Lung (tissue), 12 donors: ENCODE measurements around the gene DEFB132. TPM values are rescaled to one million over a fixed set of nuclear protein-coding genes. Genes with fewer than 3 reads are reported as not detected.

Source experiments
- ATAC-seq: fragments of 200-7000 bp; cut with Tn5 transposase; one replicate; pipeline ENCODE4 v1.9.1; 2020; ENCODE audit warnings: moderate number of reproducible peaks; ENCODE audit not compliant: insufficient read depth, low FRiP score
- DNase-seq, 3 donors: peaks; one replicate each; pipeline ENCODE4 v3.0.0-alpha.2; 2013 to 2017
- H3K27ac ChIP-seq, 2 donors: one replicate each; pipeline ENCODE4 v1.5.1; 2013; ENCODE audit warnings: mild to moderate bottlenecking in 2 of 2, moderate library complexity in 2 of 2, control low read depth in 1 of 2, inconsistent platforms in 1 of 2, low read depth in 1 of 2, low read length in 1 of 2
- H3K27me3 ChIP-seq, 3 donors: one replicate each; pipeline ENCODE4 v1.5.1; 2013; ENCODE audit warnings: low read length in 2 of 3; ENCODE audit not compliant: control insufficient read depth in 3 of 3, insufficient read depth in 3 of 3
- H3K36me3 ChIP-seq, 4 donors: one replicate each; pipeline ENCODE4 v1.5.1; 2013; ENCODE audit warnings: low read length in 4 of 4, mild to moderate bottlenecking in 1 of 4, moderate library complexity in 1 of 4; ENCODE audit not compliant: control insufficient read depth in 4 of 4, insufficient read depth in 4 of 4
- H3K4me1 ChIP-seq, 5 donors: one replicate each; pipeline ENCODE4 v1.5.1; 2013; ENCODE audit warnings: low read length in 5 of 5, mild to moderate bottlenecking in 2 of 5, moderate library complexity in 1 of 5; ENCODE audit not compliant: control insufficient read depth in 5 of 5, insufficient read depth in 5 of 5
- H3K4me3 ChIP-seq: one replicate; pipeline ENCODE4 v1.5.1; 2013; ENCODE audit warnings: mild to moderate bottlenecking, control low read depth, moderate library complexity
- H3K9ac ChIP-seq, 2 donors: one replicate each; pipeline ENCODE4 v1.5.1; 2013; ENCODE audit warnings: low read length in 2 of 2, control low read depth in 1 of 2; ENCODE audit not compliant: insufficient read depth in 1 of 2
- H3K9me3 ChIP-seq, 4 donors: one replicate each; pipeline ENCODE4 v1.5.1; 2013; ENCODE audit warnings: low read length in 3 of 4, mild to moderate bottlenecking in 1 of 4, moderate library complexity in 1 of 4; ENCODE audit not compliant: control insufficient read depth in 4 of 4, insufficient read depth in 3 of 4
- WGBS, 2 donors: extraction: QIAGEN DNeasy Blood & Tissue Kit; methylation state at CpG; one replicate each; pipeline ENCODE4 v1.1.7; 2013; 5-methylcytosine and 5-hydroxymethylcytosine counted together
- polyA plus RNA-seq, 2 donors: library from polyadenylated mRNA; stranded (reverse); fragments of 200-250 nt; gene quantifications; one replicate each; pipeline ENCODE4 v1.2.1, GENCODE V29; 2013
- total RNA-seq, 2 donors: library from RNA; depleted of rRNA in 1 of 2; stranded (reverse); fragments of >200 nt in 1 of 2; gene quantifications; one replicate each; pipeline ENCODE4 v1.2.1, GENCODE V29; 2014 to 2021
- TF ChIP-seq, protein P1 (sequence below): IDR thresholded peaks from 2 replicates; pipeline ENCODE4 v1.5.1; 2012; ENCODE audit warnings: mild to moderate bottlenecking; ENCODE audit errors: control extremely low read depth, extremely low read depth
- donor health status: control.
- donor health status: control.
- donor health status: Bipolar disorder and iron deficiency.
- donor health status: healthy.
- donor health status: DM: yes; HTN: yes; CAD: no.

DEFB132 gene
- total and polyA plus RNA-seq, 4 donors: not detected

- TF ChIP-seq, protein P1, sequence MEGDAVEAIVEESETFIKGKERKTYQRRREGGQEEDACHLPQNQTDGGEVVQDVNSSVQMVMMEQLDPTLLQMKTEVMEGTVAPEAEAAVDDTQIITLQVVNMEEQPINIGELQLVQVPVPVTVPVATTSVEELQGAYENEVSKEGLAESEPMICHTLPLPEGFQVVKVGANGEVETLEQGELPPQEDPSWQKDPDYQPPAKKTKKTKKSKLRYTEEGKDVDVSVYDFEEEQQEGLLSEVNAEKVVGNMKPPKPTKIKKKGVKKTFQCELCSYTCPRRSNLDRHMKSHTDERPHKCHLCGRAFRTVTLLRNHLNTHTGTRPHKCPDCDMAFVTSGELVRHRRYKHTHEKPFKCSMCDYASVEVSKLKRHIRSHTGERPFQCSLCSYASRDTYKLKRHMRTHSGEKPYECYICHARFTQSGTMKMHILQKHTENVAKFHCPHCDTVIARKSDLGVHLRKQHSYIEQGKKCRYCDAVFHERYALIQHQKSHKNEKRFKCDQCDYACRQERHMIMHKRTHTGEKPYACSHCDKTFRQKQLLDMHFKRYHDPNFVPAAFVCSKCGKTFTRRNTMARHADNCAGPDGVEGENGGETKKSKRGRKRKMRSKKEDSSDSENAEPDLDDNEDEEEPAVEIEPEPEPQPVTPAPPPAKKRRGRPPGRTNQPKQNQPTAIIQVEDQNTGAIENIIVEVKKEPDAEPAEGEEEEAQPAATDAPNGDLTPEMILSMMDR: no peak
- no peaks in the 10 kb centered on the region for H3K27me3 ChIP-seq
- 77 to 83% methylated on average over 3 of the region's 3 CpGs for WGBS, 2 donors
- ATAC-seq (no peak), DNase-seq (peak in 1 of 3 donors; percentile 58)
- no peaks in the 10 kb centered on the region for H3K9me3 ChIP-seq
- peaks cover 0 to 22% (median 14%) of the 10 kb centered on the region in 5 donors for H3K4me1 ChIP-seq
- peaks cover 0 to 2% (median 0%) of the 10 kb centered on the region in 4 donors for H3K36me3 ChIP-seq
- H3K9ac ChIP-seq: peak overlapping the region in 1 of 2 donors; percentile 99
- H3K27ac ChIP-seq: no peak overlapping the region
- H3K4me3 ChIP-seq: no peak overlapping the region
Observed at GRCh38 chr20:288956-289692, 31.6 kb downstream of the DEFB132 start.

DNA sequence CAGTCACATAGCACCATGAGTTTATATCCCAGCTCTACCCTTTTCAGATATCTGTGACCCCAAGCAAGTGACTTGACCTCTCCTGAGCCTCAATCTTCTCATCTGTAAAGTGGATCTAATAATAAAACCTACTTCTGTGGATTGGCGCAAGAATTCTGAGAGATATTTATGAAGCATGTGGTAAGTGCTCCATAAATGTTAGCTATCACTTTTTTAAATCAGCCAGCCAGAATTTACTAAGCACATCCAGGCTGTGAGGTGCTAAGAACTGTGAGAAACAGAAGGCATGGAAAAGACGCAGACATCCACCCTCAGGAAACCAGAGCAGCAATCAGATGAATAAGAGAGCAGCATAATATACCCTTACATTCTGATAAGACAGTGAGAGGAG lies 32.2 kb downstream of the DEFB132 start:
- 37% methylated on average over 2 of the region's 2 CpGs for WGBS, 2 donors
- peak overlapping the region; percentile 69 for H3K4me3 ChIP-seq
- no peaks in the 10 kb centered on the region for H3K9me3 ChIP-seq
- TF ChIP-seq, protein P1: no peak
- H3K27ac ChIP-seq: peak overlapping the region; percentile 55 to 82
- peak overlapping the region; percentile 84 to 99 for H3K9ac ChIP-seq
- peaks cover 0 to 22% (median 14%) of the 10 kb centered on the region in 5 donors for H3K4me1 ChIP-seq
- ATAC-seq (no peak), DNase-seq (no peak)
- H3K36me3 ChIP-seq: peaks cover 0 to 2% (median 0%) of the 10 kb centered on the region in 4 donors
- no peaks in the 10 kb centered on the region for H3K27me3 ChIP-seq

DNA sequence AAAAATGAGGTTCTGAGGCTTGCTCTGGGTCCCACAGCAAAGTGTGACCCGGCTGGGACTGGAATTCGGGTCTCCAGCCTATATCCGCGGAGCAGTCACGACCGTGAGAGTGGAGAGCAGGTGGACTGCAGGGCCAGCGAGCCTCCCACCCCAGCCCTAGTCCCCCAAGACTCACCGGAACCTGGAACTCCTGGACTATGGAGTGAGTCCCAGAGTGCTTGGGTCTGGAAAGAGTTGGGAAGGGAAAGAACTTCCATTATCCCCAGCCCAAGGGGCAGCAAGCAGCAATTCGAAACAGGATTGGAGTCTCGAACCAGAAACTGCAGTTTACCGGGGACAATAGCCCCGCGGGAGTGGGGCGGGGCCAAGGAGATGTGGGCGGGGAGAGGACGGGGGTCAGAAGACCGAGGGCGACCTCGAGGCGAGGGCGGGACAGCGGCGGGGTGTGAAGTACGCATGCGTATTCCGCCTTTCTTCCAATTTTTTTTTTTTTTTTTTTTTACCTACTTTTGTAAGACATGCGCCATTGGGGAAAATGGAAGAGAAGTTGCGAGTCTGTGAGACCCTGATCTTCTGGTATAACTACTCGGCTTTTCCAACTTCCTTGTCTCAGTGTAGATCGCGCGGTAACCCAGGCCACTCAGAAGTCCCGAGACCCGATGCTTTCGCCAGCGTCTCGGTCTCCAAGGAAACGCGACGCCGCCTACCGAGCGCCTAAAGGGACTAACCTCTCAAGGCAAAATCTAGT lies 32.7 kb downstream of the DEFB132 start, which contains the start of gene C20orf96:
TSS of gene C20orf96 (minus strand) at position 667 of the 748 bp plus-strand sequence. CDS start at position 527, 140 bp downstream.
- Histone ChIP-seq H3K4me3 (peak within 1 kb of the TSS; percentile 69), H3K36me3 (no peaks in the 10 kb centered on the region), H3K27ac (peak within 1 kb of the TSS; percentile 62 to 82), H3K27me3 (no peaks in the 10 kb centered on the region), H3K9me3 (no peaks in the 10 kb centered on the region), H3K4me1 (peaks cover 0 to 22% (median 14%) of the 10 kb centered on the region in 5 donors), H3K9ac (peak within 1 kb of the TSS; percentile 84 to 99)
- TF ChIP-seq, protein P1: peak; percentile 2
- DNase-seq (peak; percentile 94 to 98 (median 97)), ATAC-seq (peak; percentile 97)
- 0% methylated on average over 43 of the region's 43 CpGs for WGBS, 2 donors
